HG03469 (cell line): ENCODE measurements around the gene ATP6V0C.
"Not testable (repeated sequence)": the region's sequence is repeated elsewhere in the genome, so short reads cannot be mapped to it uniquely, and the experiment has no call there.

Experiments used
- ATAC-seq: cut with Tn5 transposase; IDR thresholded peaks from one replicate; pipeline ENCODE4 v1.9.1; 2021; ENCODE audit warnings: mild to moderate bottlenecking, moderate library complexity, moderate number of reproducible peaks; ENCODE audit not compliant: unreplicated experiment

ATP6V0C gene

GRCh38 chr16:2540912-2541311 is 27.2 kb downstream of the ATP6V0C start:
- not testable (repeated sequence) for ATAC-seq

GRCh38 chr16:2541409-2541808 is 27.7 kb downstream of the ATP6V0C start:
- not testable (repeated sequence) for ATAC-seq

- ATAC-seq: not testable (repeated sequence)
Measured at GRCh38 chr16:2543771-2544170, 30.0 kb downstream of the ATP6V0C start.

- not testable (repeated sequence) for ATAC-seq
Measured at GRCh38 chr16:2550283-2550878, 36.6 kb downstream of the ATP6V0C start.

DNA sequence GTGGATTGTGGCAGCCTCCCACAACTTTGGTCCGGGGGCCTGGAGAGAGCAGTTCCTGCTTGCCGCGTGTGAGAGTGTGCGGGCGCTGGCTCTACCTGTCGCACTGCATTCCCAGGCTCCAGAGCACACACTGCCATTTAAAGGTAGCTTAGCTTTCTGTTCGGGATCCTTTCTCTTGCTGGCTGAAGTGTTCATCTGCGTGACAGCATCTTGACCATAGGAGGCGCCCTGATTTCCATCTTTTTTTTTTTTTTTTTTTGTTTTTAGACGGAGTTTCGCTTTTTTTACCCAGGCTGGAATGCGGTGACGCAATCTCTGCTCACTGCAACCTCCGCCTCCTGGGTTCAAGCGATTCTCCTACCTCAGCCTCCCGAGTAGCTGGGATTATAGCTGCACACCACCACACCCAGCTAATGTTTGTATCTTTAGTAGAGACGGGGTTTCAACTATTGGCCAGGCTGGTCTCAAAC is 37.7 kb downstream of the ATP6V0C start:
- ATAC-seq: not testable (repeated sequence)

- not testable (repeated sequence) for ATAC-seq
Measured at GRCh38 chr16:2554709-2555425, 41.1 kb downstream of the ATP6V0C start.

DNA sequence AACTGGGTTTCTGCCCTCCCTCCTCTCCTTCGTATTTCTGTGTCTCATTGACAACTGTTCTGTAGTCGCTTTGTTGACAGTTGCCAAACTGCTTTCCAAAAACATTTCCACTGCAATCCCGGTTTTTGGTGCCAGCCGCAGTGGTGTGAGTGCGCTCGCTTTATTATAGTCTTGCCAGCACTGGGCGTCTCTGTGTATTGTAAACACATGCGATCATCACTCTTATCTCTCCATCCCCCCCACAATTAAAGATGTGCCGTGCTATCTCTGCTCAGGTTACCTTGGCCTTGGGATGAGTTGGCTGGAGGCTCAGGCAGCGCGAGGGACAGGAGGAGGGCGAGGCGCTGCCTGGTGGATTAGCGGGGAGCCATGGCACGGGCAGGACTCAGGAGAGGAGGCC is 43.4 kb downstream of the ATP6V0C start:
- not testable (repeated sequence) for ATAC-seq

DNA sequence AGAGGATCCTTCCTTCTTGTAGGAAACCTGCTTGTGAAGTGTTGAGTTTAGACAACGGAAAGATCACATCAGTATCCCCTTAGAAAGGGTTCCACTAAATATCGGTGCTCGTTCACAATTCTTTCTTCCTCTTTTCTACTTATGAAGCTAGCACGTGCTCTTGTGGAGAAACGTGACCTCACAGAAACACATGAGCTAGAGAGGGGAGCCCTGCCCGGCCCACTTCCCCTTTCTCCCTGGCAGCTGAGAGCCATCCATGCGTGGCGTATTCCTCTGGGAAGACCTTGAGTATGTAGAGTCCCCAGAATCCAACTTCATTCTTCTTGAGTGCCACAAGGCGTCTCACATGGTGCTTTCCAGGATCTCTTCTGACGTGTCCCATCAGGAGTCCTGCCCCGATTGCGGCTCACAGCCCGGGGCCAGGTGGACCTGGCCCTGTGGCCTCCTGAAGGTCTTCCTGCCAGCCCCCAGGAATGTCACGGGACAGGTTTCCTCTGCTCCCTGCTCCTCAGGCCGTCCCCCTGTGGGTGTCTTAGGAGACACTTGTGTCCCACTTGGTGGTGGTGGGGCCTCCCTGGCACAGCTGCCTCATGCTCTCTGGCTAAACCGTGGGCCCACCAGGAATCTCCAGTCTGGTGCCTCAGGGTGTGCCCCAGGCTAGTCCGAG is 46.5 kb downstream of the ATP6V0C start:
- ATAC-seq: not testable (repeated sequence)

DNA sequence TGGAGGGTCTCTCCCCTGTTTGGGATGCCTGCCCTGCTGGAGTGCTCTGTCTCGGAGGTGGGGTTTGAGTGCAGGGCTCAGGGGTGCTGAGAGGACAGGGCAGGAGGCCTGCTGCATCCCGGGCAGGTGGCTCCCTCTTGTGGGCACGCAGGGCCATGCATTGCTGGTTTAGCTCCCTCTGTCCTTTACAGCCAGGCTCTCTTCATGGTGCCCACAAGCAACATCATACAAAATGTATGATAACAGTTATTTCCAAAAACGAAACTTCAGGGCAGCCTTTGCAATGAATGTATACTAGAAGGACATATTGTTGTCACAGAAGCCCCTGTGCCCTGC is 47.0 kb downstream of the ATP6V0C start:
- not testable (repeated sequence) for ATAC-seq

GRCh38 chr16:2567506-2567905 is 53.8 kb downstream of the ATP6V0C start:
- ATAC-seq: not testable (repeated sequence)

DNA sequence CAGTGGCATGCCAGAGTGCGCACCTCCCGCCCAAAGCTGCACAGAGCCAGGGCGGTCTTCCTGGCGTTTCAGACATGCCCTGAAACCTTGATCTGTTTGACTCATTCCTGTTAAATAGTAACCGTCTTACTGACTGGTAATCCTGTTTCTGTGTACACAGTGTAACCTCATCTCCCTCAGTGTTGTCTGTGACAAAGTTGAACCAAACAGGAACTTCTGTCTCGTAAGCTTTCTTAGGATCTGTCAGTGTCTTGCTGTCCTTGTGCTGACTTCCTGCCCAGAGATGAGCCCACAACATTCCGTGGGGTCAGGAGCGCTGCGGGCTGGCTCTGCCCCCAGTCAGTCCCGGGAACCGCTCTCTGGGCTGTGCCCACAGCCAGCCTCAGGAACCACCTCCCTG is 54.8 kb downstream of the ATP6V0C start:
- not testable (repeated sequence) for ATAC-seq
